Kidney epithelial cell (primary cell): ENCODE measurements around the gene ALCAM. TPM values are rescaled to one million over a fixed set of nuclear protein-coding genes. Genes with fewer than 3 reads are reported as not detected.

Source experiments
- DNase-seq: peaks from one replicate; pipeline ENCODE4 v3.0.0-alpha.2; 2010; ENCODE audit warnings: low read depth
- H3K27me3 ChIP-seq: 2 replicates; pipeline ENCODE4 v1.6.0; 2011; ENCODE audit warnings: low read length; ENCODE audit not compliant: control insufficient read depth, insufficient read depth
- H3K36me3 ChIP-seq: 2 replicates; pipeline ENCODE4 v1.5.1; 2011; ENCODE audit warnings: low read length; ENCODE audit not compliant: control insufficient read depth, insufficient read depth
- H3K4me3 ChIP-seq: 2 replicates; pipeline ENCODE4 v1.5.1; 2011; ENCODE audit warnings: low read depth, mild to moderate bottlenecking, control low read depth, low read length
- CTCF ChIP-seq: IDR thresholded peaks from 2 replicates; pipeline ENCODE4 v1.5.1; 2011; ENCODE audit warnings: mild to moderate bottlenecking, moderate library complexity, low read length, control low read depth, inconsistent platforms; ENCODE audit not compliant: insufficient read depth, poor library complexity, severe bottlenecking
- total RNA-seq: library from RNA; depleted of rRNA; stranded (reverse); fragments of >200 nt; gene quantifications from 2 replicates; pipeline ENCODE4 v1.2.3, GENCODE V29; 2015

Gene ALCAM
- total RNA-seq, 1 donor from 2014 or later: 82.3 TPM

- no peaks in the 10 kb centered on the region for H3K36me3 ChIP-seq
- no peaks in the 10 kb centered on the region for H3K27me3 ChIP-seq
- DNase-seq: no peak
- H3K4me3 ChIP-seq: no peak overlapping the region
- TF ChIP-seq CTCF: no peak
These were observed 92.0 kb downstream of the ALCAM start for GRCh38 chr3:105458518-105459215.

- TF ChIP-seq CTCF: no peak
- Histone ChIP-seq H3K27me3 (no peaks in the 10 kb centered on the region), H3K36me3 (no peaks in the 10 kb centered on the region), H3K4me3 (no peak overlapping the region)
- DNase-seq: no peak
These were observed 93.0 kb downstream of the ALCAM start for GRCh38 chr3:105459566-105460290.

- no peak for TF ChIP-seq CTCF
- no peaks in the 10 kb centered on the region for H3K27me3 ChIP-seq
- H3K4me3 ChIP-seq: no peak overlapping the region
- no peaks in the 10 kb centered on the region for H3K36me3 ChIP-seq
- no peak for DNase-seq
These were observed 96.9 kb downstream of the ALCAM start for GRCh38 chr3:105463620-105464019.

GRCh38 chr3:105465251-105465853 lies 98.6 kb downstream of the ALCAM start:
- DNase-seq: no peak
- Histone ChIP-seq H3K4me3 (no peak overlapping the region), H3K36me3 (no peaks in the 10 kb centered on the region), H3K27me3 (no peaks in the 10 kb centered on the region)
- TF ChIP-seq CTCF: no peak

GRCh38 chr3:105466072-105466471 lies 99.4 kb downstream of the ALCAM start:
- no peak for DNase-seq
- no peak for TF ChIP-seq CTCF
- Histone ChIP-seq H3K36me3 (no peaks in the 10 kb centered on the region), H3K27me3 (no peaks in the 10 kb centered on the region), H3K4me3 (no peak overlapping the region)
